T-helper 2 cell treated with Interferon-gamma antibody and Interleukin-4, amounts not matched to agents 5 μg/mL and 100 μg/mL, for 36 hours (primary cell): ENCODE data around the gene PKLR.

Experiments used
- DNase-seq: peaks from one replicate; pipeline ENCODE4 v3.0.0; 2021; ENCODE audit warnings: low spot score
- H3K27ac Mint-ChIP-seq: one replicate; pipeline ENCODE4 v1.8.0; 2021; ENCODE audit warnings: mild to moderate bottlenecking, mixed read lengths
- H3K27me3 Mint-ChIP-seq: one replicate; pipeline ENCODE4 v1.8.0; 2021; ENCODE audit warnings: low read depth, mixed read lengths
- H3K36me3 Mint-ChIP-seq: one replicate; pipeline ENCODE4 v1.8.0; 2021; ENCODE audit warnings: low read depth, mixed read lengths
- H3K4me1 Mint-ChIP-seq: one replicate; pipeline ENCODE4 v1.8.0; 2021; ENCODE audit warnings: low read depth, mixed read lengths
- H3K4me3 Mint-ChIP-seq: one replicate; pipeline ENCODE4 v1.8.0; 2022; ENCODE audit warnings: mild to moderate bottlenecking, moderate library complexity, mixed read lengths
- H3K9me3 Mint-ChIP-seq: one replicate; pipeline ENCODE4 v1.8.0; 2021; ENCODE audit warnings: mixed read lengths

PKLR gene

GRCh38 chr1:155285631-155286044 lies 15.6 kb downstream of the PKLR start:
- H3K9me3 Mint-ChIP-seq = no peaks in the 10 kb centered on the region
- no peak for DNase-seq
- no peaks in the 10 kb centered on the region for H3K36me3 Mint-ChIP-seq
- no peak overlapping the region for H3K4me3 Mint-ChIP-seq
- no peak overlapping the region for H3K27ac Mint-ChIP-seq
- peaks cover 3% of the 10 kb centered on the region for H3K27me3 Mint-ChIP-seq
- no peaks in the 10 kb centered on the region for H3K4me1 Mint-ChIP-seq

DNA sequence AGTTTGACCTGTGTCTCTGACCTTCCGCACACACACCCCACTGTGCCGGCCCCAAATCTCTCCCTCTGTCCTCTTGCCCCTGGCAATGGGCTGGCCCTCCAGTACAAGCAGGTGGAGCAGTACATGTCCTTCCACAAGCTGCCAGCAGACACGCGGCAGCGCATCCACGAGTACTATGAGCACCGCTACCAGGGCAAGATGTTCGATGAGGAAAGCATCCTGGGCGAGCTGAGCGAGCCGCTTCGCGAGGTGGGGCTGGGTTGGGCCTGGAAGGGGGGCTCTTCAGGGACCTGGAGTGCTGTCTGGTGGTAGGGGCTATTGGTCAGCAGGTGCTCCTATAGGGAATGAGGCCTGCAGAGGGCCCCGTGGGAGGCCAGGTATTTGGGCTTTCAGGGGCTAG lies 16.2 kb downstream of the PKLR start:
- Mint-ChIP-seq H3K36me3 (no peaks in the 10 kb centered on the region), H3K27ac (no peak overlapping the region), H3K9me3 (no peaks in the 10 kb centered on the region), H3K4me3 (no peak overlapping the region), H3K4me1 (no peaks in the 10 kb centered on the region), H3K27me3 (peaks cover 2% of the 10 kb centered on the region)
- no peak for DNase-seq

GRCh38 chr1:155284476-155284875 lies 16.8 kb downstream of the PKLR start:
- H3K9me3 Mint-ChIP-seq = no peaks in the 10 kb centered on the region
- no peak overlapping the region for H3K27ac Mint-ChIP-seq

GRCh38 chr1:155282488-155283091 lies 18.6 kb downstream of the PKLR start:
- Mint-ChIP-seq H3K9me3 (no peaks in the 10 kb centered on the region), H3K27ac (no peak overlapping the region), H3K27me3 (peaks cover 2% of the 10 kb centered on the region), H3K36me3 (no peaks in the 10 kb centered on the region), H3K4me1 (peaks cover 2% of the 10 kb centered on the region), H3K4me3 (no peak overlapping the region)
- DNase-seq = no peak

More at GRCh38 chr1:155284476-155284875, 16.8 kb downstream of the PKLR start:
- no peak for DNase-seq
- H3K27me3 Mint-ChIP-seq = no peaks in the 10 kb centered on the region
- no peaks in the 10 kb centered on the region for H3K36me3 Mint-ChIP-seq
- no peak overlapping the region for H3K4me3 Mint-ChIP-seq
- H3K4me1 Mint-ChIP-seq = no peaks in the 10 kb centered on the region

- H3K27ac Mint-ChIP-seq = no peak overlapping the region
- H3K4me3 Mint-ChIP-seq = no peak overlapping the region
- peaks cover 2% of the 10 kb centered on the region for H3K27me3 Mint-ChIP-seq
- H3K4me1 Mint-ChIP-seq = peaks cover 12% of the 10 kb centered on the region
- DNase-seq = no peak
- H3K36me3 Mint-ChIP-seq = no peaks in the 10 kb centered on the region
- no peaks in the 10 kb centered on the region for H3K9me3 Mint-ChIP-seq
Observed at GRCh38 chr1:155279268-155279667, 22.0 kb downstream of the PKLR start.

DNA sequence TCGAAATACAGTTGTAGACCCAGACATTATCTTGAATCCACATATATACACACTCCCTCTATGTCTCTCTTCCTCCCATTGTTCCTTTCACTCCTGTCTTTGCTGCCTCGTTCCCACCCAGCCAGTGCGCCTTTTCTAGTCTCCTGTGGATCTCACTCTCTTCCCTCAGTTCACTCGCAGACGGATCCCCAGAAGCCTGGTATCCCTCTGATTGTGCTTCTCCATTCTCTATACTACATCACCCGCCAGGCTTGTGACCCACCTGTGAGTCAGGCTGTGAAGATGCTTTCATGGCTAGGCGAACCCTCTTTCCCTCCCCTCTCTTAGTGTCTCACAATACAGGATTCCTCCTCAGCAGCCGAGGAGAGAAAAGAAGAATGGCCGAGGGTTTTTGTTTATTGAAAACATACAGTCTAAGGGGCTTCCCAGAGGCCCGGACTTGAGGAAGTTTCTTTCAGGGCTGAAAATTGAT lies 22.5 kb downstream of the PKLR start:
- no peak overlapping the region for H3K27ac Mint-ChIP-seq
- H3K27me3 Mint-ChIP-seq = peaks cover 2% of the 10 kb centered on the region
- no peak for DNase-seq
- H3K4me1 Mint-ChIP-seq = peaks cover 14% of the 10 kb centered on the region
- H3K36me3 Mint-ChIP-seq = no peaks in the 10 kb centered on the region
- H3K9me3 Mint-ChIP-seq = no peaks in the 10 kb centered on the region
- peak overlapping the region; percentile 83 for H3K4me3 Mint-ChIP-seq

DNA sequence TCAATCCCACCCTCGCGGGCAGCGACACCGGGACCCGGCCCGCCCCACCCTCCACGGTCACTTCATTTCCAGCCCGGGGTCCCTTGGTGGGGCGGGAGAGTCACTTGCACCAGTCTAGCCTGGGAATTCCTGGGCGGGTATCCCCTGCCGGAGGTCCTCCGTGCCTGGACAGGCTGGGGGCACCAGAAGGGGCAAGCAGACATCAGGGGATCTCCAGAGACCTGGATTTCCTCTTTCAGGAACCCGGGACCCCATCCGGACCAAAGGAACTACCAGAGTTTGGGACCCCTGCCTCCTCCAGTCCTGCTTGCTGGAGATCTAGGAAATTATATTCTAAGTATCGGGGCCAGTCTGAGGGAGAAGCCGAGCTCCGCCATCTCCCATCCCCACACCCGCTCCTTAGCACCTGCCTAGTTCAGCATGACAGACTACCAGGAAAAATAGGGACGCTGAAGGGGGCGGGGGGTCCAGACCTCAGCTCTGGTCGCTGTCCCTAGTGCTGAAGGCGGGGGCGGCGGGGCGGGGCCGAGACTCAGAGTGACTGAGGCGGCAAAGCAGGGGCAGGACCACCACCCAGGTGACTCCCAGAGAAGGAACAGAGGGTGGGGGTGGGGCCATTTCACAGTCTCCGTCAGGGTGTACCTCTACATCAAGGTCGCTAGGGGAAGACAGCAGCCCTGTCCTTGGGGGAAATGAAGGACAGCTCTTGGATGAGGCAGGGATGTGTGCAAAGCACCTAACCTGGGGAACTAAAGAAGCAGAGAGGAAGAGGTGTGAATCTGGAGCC lies 23.1 kb downstream of the PKLR start:
- no peak overlapping the region for H3K27ac Mint-ChIP-seq
- peaks cover 2% of the 10 kb centered on the region for H3K36me3 Mint-ChIP-seq
- H3K9me3 Mint-ChIP-seq = no peaks in the 10 kb centered on the region
- H3K4me3 Mint-ChIP-seq = peak overlapping the region; percentile 83
- H3K27me3 Mint-ChIP-seq = peaks cover 2% of the 10 kb centered on the region
- DNase-seq = peak; percentile 72
- peaks cover 17% of the 10 kb centered on the region for H3K4me1 Mint-ChIP-seq

DNA sequence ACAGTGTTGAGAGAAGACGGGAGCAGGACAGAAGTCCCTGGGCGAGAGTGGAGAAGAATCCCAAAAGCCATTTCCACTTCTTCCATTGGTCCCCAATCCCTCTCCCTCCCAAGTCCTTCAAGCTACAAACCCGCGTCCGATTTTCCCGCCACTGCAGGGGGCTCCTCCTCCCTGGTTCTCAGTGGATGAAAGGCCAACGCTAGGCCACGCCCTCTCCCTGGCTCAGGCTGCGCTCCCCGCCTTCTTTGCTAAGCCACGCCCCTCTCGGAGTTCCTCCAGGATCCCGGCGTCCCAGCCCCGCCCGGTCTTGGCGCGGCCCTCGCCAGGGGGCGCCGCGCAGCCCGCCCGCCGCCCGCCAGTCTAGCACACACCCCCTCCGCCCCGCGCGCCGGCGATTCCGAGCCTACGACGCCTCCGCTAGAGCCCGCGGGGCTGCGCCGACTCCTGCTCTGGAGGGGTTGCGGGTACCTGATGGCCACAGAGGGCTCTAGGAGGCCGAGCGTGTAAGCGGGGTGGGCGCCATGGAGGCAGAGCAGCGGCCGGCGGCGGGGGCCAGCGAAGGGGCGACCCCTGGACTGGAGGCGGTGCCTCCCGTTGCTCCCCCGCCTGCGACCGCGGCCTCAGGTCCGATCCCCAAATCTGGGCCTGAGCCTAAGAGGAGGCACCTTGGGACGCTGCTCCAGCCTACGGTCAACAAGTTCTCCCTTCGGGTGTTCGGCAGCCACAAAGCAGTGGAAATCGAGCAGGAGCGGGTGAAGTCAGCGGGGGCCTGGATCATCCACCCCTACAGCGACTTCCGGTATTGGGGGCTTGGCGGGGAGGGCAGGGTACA lies 24.0 kb downstream of the PKLR start, which contains the start of gene HCN3:
TSS of gene HCN3 (plus strand) at position 394 of the 832 bp plus-strand sequence. CDS start at position 522, 128 bp downstream.
- peaks cover 2% of the 10 kb centered on the region for H3K27me3 Mint-ChIP-seq
- H3K4me1 Mint-ChIP-seq = peaks cover 23% of the 10 kb centered on the region
- peak within 1 kb of the TSS; percentile 83 for H3K4me3 Mint-ChIP-seq
- DNase-seq = peak; percentile 95
- H3K9me3 Mint-ChIP-seq = no peaks in the 10 kb centered on the region
- H3K36me3 Mint-ChIP-seq = peaks cover 7% of the 10 kb centered on the region
- peak within 1 kb of the TSS; percentile 58 for H3K27ac Mint-ChIP-seq

DNA sequence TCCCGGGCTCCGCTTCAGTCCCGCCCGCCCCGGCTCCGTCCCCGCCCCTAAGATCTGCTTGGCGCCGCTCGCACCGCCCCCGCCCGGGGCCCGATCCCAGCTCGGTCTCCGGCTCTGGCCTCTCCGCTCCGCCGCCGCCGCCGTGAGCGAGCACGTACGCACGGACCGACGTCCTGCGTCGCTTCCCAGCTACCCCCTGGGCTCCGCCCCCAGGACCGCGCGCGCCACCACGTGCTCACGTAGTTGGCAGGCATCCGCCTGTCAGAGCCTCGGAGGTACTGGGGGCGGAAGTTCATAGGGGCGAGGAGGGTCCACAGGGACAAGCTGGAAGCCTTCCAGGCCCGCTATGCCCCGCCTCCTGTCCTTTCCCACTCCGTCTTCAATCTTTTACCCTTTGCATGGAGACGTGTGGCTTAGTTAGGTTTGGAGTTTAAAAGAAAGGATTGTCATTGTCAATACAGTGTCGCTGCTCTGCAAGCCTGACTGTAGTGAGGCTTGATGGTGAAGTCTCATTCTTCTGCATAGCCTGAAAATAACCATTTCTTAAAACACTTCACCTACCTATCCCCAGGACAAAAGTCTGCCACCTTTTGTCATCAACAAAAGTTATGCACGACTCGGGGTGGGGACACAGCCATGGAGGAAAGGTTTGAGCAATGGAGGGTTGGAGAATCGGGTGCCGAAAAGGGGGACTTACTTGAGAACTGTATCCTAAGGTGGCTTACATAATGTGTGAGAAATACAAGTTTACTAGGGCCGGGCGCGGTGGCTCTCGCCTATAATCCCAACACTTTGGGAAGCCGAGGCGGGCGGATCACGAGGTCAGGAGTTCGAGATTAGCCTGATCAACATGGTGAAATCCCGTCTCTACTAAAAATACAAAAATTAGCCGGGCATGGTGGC lies 27.6 kb downstream of the PKLR start, which contains the start of gene CLK2:
TSS of gene CLK2 (minus strand) at position 162 of the 903 bp plus-strand sequence. CDS start 2,527 bp downstream, outside the sequence.
- Mint-ChIP-seq H3K27ac (peak within 1 kb of the TSS; percentile 90), H3K9me3 (no peaks in the 10 kb centered on the region), H3K27me3 (peaks cover 2% of the 10 kb centered on the region), H3K4me1 (peaks cover 31% of the 10 kb centered on the region), H3K36me3 (peaks cover 35% of the 10 kb centered on the region), H3K4me3 (peak within 1 kb of the TSS; percentile 93)
- peak; percentile 98 for DNase-seq

DNA sequence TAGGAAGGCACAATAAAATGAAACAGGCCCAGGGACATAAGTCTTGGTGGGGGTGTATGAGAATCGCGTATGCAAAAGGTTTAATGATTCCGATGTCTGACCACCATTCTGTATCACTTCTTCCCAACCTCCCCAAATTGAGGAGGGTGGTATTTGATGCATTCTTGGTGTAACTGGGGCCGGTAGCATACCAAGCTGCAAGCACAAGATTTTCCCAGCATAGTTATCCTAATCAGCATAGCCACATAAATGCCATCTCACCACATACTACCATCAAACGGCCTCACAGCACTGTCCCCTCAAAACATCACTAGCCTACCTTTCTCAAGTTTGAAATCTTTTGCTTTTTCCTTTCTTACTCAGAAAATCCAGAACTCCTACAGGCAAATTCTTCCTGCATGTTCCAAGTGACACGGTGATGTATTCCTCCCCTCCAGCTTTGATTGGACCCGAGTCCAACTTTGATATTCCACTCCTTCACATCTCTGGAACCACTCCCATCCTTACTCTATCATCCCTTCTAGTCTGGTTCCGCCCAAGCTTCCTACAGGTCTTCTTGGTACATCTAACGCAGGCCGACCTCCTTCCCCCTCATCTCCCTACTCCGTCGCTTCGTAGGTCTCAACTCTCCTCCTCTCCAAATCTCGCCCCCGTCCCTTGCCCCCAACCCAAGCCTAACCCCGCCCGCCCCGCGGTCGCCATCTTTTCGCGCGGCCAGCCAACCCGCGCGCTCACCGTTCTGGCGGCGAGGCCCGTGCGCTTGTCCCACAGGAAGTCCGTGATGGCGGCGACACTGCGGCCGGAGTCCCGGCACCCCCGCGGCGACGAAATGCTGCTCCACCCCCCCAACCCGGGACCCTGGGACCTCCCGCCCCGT lies 28.5 kb downstream of the PKLR start:
- no peak for DNase-seq
- Mint-ChIP-seq H3K36me3 (peaks cover 43% of the 10 kb centered on the region), H3K4me3 (peak overlapping the region; percentile 93), H3K9me3 (no peaks in the 10 kb centered on the region), H3K4me1 (peaks cover 31% of the 10 kb centered on the region), H3K27ac (peak overlapping the region; percentile 90), H3K27me3 (no peaks in the 10 kb centered on the region)

DNA sequence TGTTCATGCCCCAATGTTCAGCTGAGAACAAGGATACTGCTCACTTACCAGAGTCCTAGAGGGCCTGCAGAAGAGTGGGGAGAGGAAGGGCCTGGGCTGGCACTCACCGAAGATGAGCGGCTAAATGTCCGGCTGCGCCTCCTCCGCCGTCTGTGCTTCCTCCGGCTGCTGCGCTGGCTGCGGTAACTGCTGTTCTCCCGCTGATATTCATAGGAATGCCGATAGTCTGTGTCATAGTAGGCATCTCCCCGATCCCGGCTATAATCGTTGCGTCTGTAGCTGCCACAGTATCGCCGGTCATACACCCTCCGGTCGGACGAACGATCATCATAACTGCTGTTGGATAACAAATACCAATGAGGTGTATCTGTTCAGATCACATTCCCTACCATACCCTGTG lies 31.9 kb downstream of the PKLR start:
- Mint-ChIP-seq H3K36me3 (peaks cover 69% of the 10 kb centered on the region), H3K9me3 (no peaks in the 10 kb centered on the region), H3K4me3 (no peak overlapping the region), H3K4me1 (peaks cover 22% of the 10 kb centered on the region), H3K27ac (no peak overlapping the region), H3K27me3 (no peaks in the 10 kb centered on the region)
- DNase-seq = no peak

GRCh38 chr1:155268630-155269029 lies 32.6 kb downstream of the PKLR start:
- DNase-seq = no peak
- no peak overlapping the region for H3K27ac Mint-ChIP-seq
- H3K27me3 Mint-ChIP-seq = no peaks in the 10 kb centered on the region
- no peaks in the 10 kb centered on the region for H3K9me3 Mint-ChIP-seq
- H3K36me3 Mint-ChIP-seq = peaks cover 76% of the 10 kb centered on the region
- H3K4me3 Mint-ChIP-seq = no peak overlapping the region
- H3K4me1 Mint-ChIP-seq = peaks cover 19% of the 10 kb centered on the region
